Bronchial epithelial cell (primary cell): Measurements from ENCODE around the gene PPP6R1. TPM values are rescaled to one million over a fixed set of nuclear protein-coding genes. Genes with fewer than 3 reads are reported as not detected.

Experiments used
- DNase-seq: peaks from one replicate; pipeline ENCODE4 v3.0.0-alpha.2; 2010; ENCODE audit warnings: low read depth
- FAIRE-seq: peaks from 2 replicates; lab custom pipeline; 2011; peaks lifted over from hg19 to GRCh38; lab: Jason Lieb, UNC
- H3K27me3 ChIP-seq: 2 replicates; pipeline ENCODE4 v1.5.1; 2011; ENCODE audit warnings: low read length; ENCODE audit not compliant: control insufficient read depth, insufficient read depth
- H3K36me3 ChIP-seq: 2 replicates; pipeline ENCODE4 v1.5.1; 2011; ENCODE audit warnings: low read length; ENCODE audit not compliant: control insufficient read depth, insufficient read depth
- H3K4me3 ChIP-seq: 2 replicates; pipeline ENCODE4 v1.5.1; 2011; ENCODE audit warnings: mild to moderate bottlenecking, low read depth, low read length, control low read depth
- total RNA-seq: library from RNA; depleted of rRNA; stranded (reverse); fragments of >200 nt; gene quantifications from 2 replicates; pipeline ENCODE4 v1.2.1, GENCODE V29; 2014
- TF ChIP-seq, protein P1 (sequence below): IDR thresholded peaks from 2 replicates; pipeline ENCODE4 v1.5.1; 2011; ENCODE audit warnings: mild to moderate bottlenecking, moderate library complexity, low read length, control low read depth, inconsistent platforms; ENCODE audit not compliant: insufficient read depth, severe bottlenecking

Gene PPP6R1
- total RNA-seq, 1 donor from 2014 or later = 15.5 TPM

DNA sequence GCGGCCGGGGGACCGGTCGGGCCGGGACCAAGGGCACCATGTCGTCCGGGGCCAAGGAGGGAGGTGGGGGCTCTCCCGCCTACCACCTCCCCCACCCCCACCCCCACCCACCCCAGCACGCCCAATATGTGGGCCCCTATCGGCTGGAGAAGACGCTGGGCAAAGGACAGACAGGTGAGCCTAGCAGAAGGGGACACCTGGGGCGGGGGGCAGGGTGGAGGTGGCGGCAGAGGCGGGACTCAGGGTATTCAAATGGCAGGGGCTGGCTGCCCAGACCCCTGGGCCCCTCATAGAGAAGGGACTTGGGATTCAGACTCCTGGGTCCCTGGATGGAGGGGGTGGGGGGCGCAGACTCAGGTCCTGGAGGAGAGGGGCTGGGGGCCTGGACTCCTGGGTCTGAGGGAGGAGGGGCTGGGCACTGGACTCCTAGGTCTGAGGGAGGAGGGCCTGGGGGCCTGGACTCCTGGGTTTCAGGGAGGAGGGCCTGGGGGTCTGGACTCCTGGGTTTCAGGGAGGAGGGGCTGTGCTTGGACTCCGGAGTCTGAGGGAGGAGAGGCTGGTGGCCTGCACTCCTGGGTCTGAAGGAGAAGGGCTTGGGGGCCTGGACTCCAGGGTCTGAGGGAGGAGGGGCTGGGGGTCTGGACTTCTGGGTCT, 25.7 kb upstream of the PPP6R1 start:
- DNase-seq = no peak
- FAIRE-seq = no peak

DNA sequence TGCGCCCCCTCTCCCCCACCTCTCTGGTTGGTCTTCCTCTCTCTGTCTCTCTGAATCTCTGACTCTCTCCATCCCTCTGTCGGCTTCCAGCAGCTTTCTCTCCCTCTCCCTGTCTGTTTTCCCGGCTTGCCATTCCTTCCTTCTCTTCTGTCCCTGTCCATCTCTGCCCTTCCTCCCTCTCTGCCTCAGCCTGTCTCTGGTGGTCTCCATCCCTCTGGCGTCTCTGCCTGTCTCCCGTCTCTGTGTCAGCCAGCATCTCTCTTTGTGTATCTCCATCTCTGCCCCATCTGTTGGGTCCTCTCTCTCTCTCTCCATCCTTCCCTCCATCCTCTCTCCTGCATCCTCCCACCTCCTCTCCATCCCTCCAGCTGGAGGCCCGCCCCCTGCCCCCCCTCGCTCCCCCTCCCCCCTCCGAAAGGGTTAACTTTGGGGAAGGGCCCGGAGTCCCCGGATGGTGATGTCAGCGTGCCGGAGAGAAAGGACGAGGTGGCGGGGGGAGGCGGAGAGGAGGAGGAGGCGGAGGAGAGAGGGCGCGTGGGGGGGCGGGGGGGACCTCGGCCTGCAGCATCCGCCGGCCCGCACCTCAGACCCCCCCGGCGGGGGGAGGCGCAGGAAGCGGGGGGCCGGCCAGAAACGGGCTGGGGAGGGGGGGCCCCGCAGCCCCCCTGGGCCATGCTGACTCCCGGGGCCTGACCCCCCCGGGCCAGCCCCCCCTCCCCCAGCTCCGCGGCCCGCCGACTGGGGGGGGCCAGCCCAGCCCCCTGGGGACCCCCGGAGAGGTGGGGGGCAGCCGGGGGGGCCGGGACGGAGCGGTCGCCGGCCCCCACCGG, 24.9 kb upstream of the PPP6R1 start, which contains the start of gene BRSK1:
Gene BRSK1, plus strand, starts transcription at position 450 of the 830 bp plus-strand sequence. CDS start 446 bp downstream, outside the sequence.
- no peak for DNase-seq
- TF ChIP-seq, protein P1, sequence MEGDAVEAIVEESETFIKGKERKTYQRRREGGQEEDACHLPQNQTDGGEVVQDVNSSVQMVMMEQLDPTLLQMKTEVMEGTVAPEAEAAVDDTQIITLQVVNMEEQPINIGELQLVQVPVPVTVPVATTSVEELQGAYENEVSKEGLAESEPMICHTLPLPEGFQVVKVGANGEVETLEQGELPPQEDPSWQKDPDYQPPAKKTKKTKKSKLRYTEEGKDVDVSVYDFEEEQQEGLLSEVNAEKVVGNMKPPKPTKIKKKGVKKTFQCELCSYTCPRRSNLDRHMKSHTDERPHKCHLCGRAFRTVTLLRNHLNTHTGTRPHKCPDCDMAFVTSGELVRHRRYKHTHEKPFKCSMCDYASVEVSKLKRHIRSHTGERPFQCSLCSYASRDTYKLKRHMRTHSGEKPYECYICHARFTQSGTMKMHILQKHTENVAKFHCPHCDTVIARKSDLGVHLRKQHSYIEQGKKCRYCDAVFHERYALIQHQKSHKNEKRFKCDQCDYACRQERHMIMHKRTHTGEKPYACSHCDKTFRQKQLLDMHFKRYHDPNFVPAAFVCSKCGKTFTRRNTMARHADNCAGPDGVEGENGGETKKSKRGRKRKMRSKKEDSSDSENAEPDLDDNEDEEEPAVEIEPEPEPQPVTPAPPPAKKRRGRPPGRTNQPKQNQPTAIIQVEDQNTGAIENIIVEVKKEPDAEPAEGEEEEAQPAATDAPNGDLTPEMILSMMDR = no peak
- H3K36me3 ChIP-seq = no peaks in the 10 kb centered on the region
- peaks cover 4% of the 10 kb centered on the region for H3K27me3 ChIP-seq
- FAIRE-seq = no peak
- H3K4me3 ChIP-seq = no peak within 1 kb of the TSS

More for the DNA sequence above, 25.7 kb upstream of the PPP6R1 start:
- TF ChIP-seq, protein P1 = no peak
- Histone ChIP-seq H3K36me3 (no peaks in the 10 kb centered on the region), H3K27me3 (peaks cover 4% of the 10 kb centered on the region), H3K4me3 (no peak overlapping the region)

DNA sequence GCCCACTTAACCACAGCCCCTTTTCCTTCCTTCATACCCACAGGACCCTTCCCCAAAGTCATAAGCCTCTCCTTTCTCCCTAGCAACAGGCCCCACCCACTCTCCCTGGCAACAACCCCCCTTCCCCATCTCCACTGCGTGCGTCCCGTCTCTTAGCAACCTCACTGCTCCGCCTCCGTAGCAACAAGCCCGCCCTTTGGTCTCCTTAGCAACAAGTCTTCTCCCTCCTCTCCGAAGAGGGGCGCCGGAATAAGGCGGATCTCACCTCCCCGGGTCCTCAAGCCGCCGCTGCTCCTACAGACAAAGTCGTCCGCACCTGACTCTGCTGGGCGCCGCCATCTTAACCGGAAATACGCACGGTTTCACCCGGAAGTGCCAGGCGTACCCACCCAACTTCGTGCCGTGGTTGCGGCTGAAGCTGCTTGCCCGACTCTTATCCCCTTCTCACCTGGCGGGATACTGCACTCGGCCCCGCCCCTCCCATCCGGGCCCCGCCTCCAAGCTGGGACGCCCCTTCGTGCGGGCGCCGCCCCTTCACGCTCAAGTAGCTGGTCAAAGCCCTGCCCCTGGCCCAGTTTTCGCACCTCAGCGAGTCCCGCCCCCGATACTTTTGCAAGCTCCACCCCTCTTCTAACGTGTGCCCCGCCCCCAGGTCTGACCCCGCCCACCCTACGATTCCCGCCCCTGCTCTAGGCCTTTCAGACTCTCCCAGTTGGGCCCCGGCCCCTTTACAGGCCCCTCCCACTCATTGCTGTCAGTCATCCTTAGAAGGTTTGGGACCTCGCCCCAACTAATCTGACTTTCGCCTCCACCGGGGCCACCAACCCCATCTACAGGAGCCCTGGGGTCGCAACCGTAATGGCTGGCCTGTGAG, 21.2 kb upstream of the PPP6R1 start, which contains the start of gene HSPBP1:
Gene HSPBP1, minus strand, starts transcription at position 341 of the 874 bp plus-strand sequence. CDS start 502 bp downstream, outside the sequence.
- TF ChIP-seq, protein P1 = no peak
- DNase-seq (peak; percentile 91), FAIRE-seq (no peak)
- Histone ChIP-seq H3K27me3 (peaks cover 4% of the 10 kb centered on the region), H3K4me3 (peak within 1 kb of the TSS; percentile 90), H3K36me3 (peaks cover 9% of the 10 kb centered on the region)

DNA sequence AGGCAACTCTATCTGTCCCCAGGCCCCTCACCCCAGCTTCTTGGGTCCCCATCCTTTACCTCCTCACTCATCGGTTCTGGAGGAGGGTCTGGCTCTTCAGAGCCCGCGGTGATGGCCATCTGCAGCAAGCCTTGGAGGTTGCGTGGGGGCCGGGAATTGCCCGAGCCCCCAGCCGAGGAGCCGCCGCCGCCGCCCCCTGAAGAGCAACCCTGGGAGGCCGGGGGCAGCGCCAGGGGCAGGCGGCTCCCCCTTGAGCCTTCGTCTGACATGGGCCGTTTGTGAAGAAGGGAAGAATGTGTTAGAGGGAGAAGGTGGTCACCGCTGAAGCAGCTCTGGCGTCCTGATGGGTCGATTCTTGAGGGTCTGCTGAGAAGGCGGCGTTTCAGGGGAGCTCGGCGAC, 20.5 kb upstream of the PPP6R1 start:
- FAIRE-seq (no peak), DNase-seq (no peak)
- peaks cover 12% of the 10 kb centered on the region for H3K36me3 ChIP-seq
- peaks cover 4% of the 10 kb centered on the region for H3K27me3 ChIP-seq
- TF ChIP-seq, protein P1 = no peak
- H3K4me3 ChIP-seq = peak overlapping the region; percentile 90

DNA sequence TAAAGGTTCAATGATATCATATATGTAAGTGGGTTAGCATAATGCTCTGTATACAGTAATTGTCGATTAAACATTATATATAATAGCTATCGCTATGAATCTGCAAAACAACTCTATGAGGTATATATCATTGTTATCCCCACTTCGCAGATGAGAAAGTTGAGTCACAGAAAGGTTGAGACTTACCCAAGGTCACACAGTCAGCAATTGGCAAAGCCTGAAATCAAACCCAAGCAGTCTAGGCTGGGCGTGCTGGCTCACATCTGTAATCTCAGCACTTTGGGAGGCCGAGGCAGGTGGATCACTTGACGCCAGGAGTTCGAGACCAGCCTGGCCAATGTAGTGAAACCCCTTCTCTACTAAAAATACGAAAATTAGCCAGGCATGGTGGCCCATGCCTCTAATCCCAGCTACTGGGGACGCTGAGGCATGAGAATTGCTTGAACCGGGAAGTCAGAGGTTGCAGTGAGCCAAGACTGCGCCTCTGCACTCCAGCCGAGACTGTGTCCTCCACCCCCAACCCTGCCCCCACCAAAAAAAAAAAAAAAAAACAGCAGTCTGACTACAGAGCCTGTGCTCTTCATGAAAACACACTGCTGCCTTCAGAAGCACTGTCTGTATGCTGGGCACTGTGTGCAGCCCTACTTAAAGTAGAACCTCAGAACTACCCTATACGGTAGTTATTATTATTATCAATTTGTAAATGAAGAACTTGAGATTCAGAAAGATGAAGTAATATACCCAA, 19.7 kb upstream of the PPP6R1 start:
- TF ChIP-seq, protein P1 = no peak
- DNase-seq (no peak), FAIRE-seq (no peak)
- Histone ChIP-seq H3K36me3 (peaks cover 14% of the 10 kb centered on the region), H3K27me3 (peaks cover 3% of the 10 kb centered on the region), H3K4me3 (no peak overlapping the region)
